SK-N-SH (cell line): Measurements from ENCODE around the gene KRTAP10-10. TPM values are rescaled to one million over a fixed set of nuclear protein-coding genes. Genes with fewer than 3 reads are reported as not detected.

ENCODE experiments used
- CTCF ChIA-PET: fragments of 300-600, 350-600 bp; formaldehyde crosslinking; extraction: SDS; loops from one replicate; lab custom pipeline; 2021; lab: Yijun Ruan, JAX
- POLR2A ChIA-PET: fragments of 350-600 bp; sonication (Branson Sonifier 250); formaldehyde crosslinking; extraction: SDS; loops from one replicate; lab custom pipeline; 2020; ENCODE audit warnings: antibody characterized with exemption, inconsistent platforms; lab: Yijun Ruan, JAX
- DNase-seq: peaks from one replicate; pipeline ENCODE4 v3.0.0; 2012
- H2AFZ ChIP-seq: fragments of 200-600 bp; sonication (generic); 2 replicates; pipeline ENCODE4 v1.8.1; 2016; ENCODE audit warnings: antibody characterized with exemption, mild to moderate bottlenecking, low read depth
- H3F3A ChIP-seq: fragments of 200-600 bp; sonication (generic); replicated peaks from 2 replicates; pipeline ENCODE3; 2016; ENCODE audit warnings: antibody characterized with exemption, mild to moderate bottlenecking; ENCODE audit not compliant: insufficient read depth
- H3K27ac ChIP-seq, 2 experiments: fragments of 200-500 bp in 1 of 2; fragments of 200-600 bp in 1 of 2; sonication (Bioruptor generic) in 1 of 2; sonication (generic), shearing (Covaris generic) in 1 of 2; 2 replicates each; pipeline versions ENCODE4 v1.5.1 to v1.6.1; 2014 to 2016; ENCODE audit warnings: low read depth in 2 of 2, inconsistent platforms in 1 of 2, low read length in 1 of 2, mild to moderate bottlenecking in 1 of 2, mixed read lengths in 1 of 2
- H3K27me3 ChIP-seq: fragments of 200-600 bp; sonication (generic), shearing (Covaris generic); 2 replicates; pipeline ENCODE4 v1.6.1; 2016; ENCODE audit warnings: mixed run types; ENCODE audit not compliant: insufficient read depth
- H3K36me3 ChIP-seq, 2 experiments: fragments of 200-500 bp in 1 of 2; fragments of 200-600 bp in 1 of 2; sonication (Bioruptor generic) in 1 of 2; sonication (generic) in 1 of 2; replicated peaks in 1 of 2; 2 replicates each; pipeline versions ENCODE3 to v1.5.1; 2014 to 2016; ENCODE audit warnings: low read length in 1 of 2, mild to moderate bottlenecking in 1 of 2; ENCODE audit not compliant: insufficient read depth in 2 of 2, control insufficient read depth in 1 of 2
- H3K4me1 ChIP-seq, 2 experiments: fragments of 200-500 bp in 1 of 2; fragments of 200-600 bp in 1 of 2; sonication (Bioruptor generic) in 1 of 2; sonication (generic), shearing (Covaris generic) in 1 of 2; 2 replicates each; pipeline versions ENCODE4 v1.5.1 to v1.6.1; 2014 to 2016; ENCODE audit warnings: low read depth in 1 of 2, low read length in 1 of 2, mixed run types in 1 of 2; ENCODE audit not compliant: insufficient read depth in 2 of 2, control insufficient read depth in 1 of 2
- H3K4me2 ChIP-seq: fragments of 200-600 bp; sonication (generic), shearing (Covaris generic); 2 replicates; pipeline ENCODE4 v1.6.1; 2017; ENCODE audit warnings: mixed run types
- H3K4me3 ChIP-seq, 2 experiments: fragments of 200-500 bp in 1 of 2; fragments of 200-600 bp in 1 of 2; sonication (Bioruptor generic) in 1 of 2; sonication (generic), shearing (Covaris generic) in 1 of 2; 2 replicates each; pipeline versions ENCODE4 v1.5.1 to v1.8.1; 2014 to 2016; ENCODE audit warnings: low read depth in 2 of 2, inconsistent platforms in 1 of 2, low read length in 1 of 2, mild to moderate bottlenecking in 1 of 2, mixed read lengths in 1 of 2, moderate library complexity in 1 of 2
- H3K79me2 ChIP-seq: fragments of 200-600 bp; sonication (generic); 2 replicates; pipeline ENCODE4 v1.8.1; 2017; ENCODE audit warnings: mild to moderate bottlenecking; ENCODE audit not compliant: insufficient read depth
- H3K9ac ChIP-seq: fragments of 200-600 bp; sonication (generic); 2 replicates; pipeline ENCODE4 v1.6.1; 2017; ENCODE audit warnings: mixed run types
- H3K9me2 ChIP-seq: fragments of 200-600 bp; sonication (generic); 2 replicates; pipeline ENCODE4 v1.6.1; 2017; ENCODE audit warnings: mixed run types
- H3K9me3 ChIP-seq: fragments of 200-600 bp; sonication (generic); 2 replicates; pipeline ENCODE4 v1.6.1; 2017; ENCODE audit warnings: mixed run types, mild to moderate bottlenecking, moderate library complexity
- H4K20me1 ChIP-seq: fragments of 200-600 bp; sonication (generic); 2 replicates; pipeline ENCODE4 v1.6.1; 2017; ENCODE audit warnings: mild to moderate bottlenecking, mixed run types; ENCODE audit not compliant: insufficient read depth
- CHD2 ChIP-seq: fragments of 150-350 bp; IDR thresholded peaks from 2 replicates; pipeline ENCODE4 v1.6.1; 2018; ENCODE audit warnings: low read length; ENCODE audit not compliant: partially characterized antibody
- EP300 ChIP-seq, 2 experiments: IDR thresholded peaks; 2 replicates each; pipeline versions ENCODE4 v1.4.0 to v1.6.1; 2012; ENCODE audit warnings: borderline replicate concordance in 1 of 2, low read depth in 1 of 2, low read length in 1 of 2
- EZH2phosphoT487 ChIP-seq: fragments of 200-600 bp; sonication (generic); IDR thresholded peaks from 2 replicates; pipeline ENCODE4 v1.6.1; 2017; ENCODE audit warnings: low read depth, mixed run types, mild to moderate bottlenecking, antibody characterized with exemption, moderate library complexity, borderline replicate concordance
- FOXM1 ChIP-seq: IDR thresholded peaks from 2 replicates; pipeline ENCODE4 v1.4.0; 2012; ENCODE audit warnings: low read depth, mild to moderate bottlenecking
- GATA2 ChIP-seq: sonication (generic); formaldehyde crosslinking; IDR thresholded peaks from 2 replicates; pipeline ENCODE4 v1.5.0; 2020; ENCODE audit warnings: mild to moderate bottlenecking, missing genetic modification reagents
- MEF2A ChIP-seq: IDR thresholded peaks from 2 replicates; pipeline ENCODE4 v1.4.0; 2012; ENCODE audit warnings: low read depth, borderline replicate concordance
- RFX5 ChIP-seq: IDR thresholded peaks from 2 replicates; pipeline ENCODE4 v1.6.1; 2012; ENCODE audit warnings: mild to moderate bottlenecking, improper control_type of control experiment, low read length
- SMC3 ChIP-seq: IDR thresholded peaks from 2 replicates; pipeline ENCODE4 v1.6.1; 2012; ENCODE audit warnings: low read depth, low read length, improper control_type of control experiment
- TAF1 ChIP-seq: IDR thresholded peaks from 2 replicates; pipeline ENCODE4 v1.6.1; 2012; ENCODE audit warnings: low read depth, mild to moderate bottlenecking, low read length, moderate library complexity, borderline replicate concordance
- WGBS: methylation state at CpG from one replicate; pipeline ENCODE4 v1.1.6; 2017; ENCODE audit warnings: low lambda C conversion rate; 5-methylcytosine and 5-hydroxymethylcytosine counted together
- polyA plus RNA-seq, 3 experiments: library from polyadenylated mRNA; depleted of rRNA; stranded (reverse); fragments of >200 nt; gene quantifications; 2 replicates each; pipeline ENCODE4 v1.2.3, GENCODE V29; 2012
- TF ChIP-seq, protein P1 (sequence below): IDR thresholded peaks from 2 replicates; pipeline ENCODE4 v1.4.0; 2012; ENCODE audit warnings: low read depth
- TF ChIP-seq, protein P2 (sequence below): fragments of 150-350 bp; IDR thresholded peaks from 2 replicates; pipeline ENCODE4 v1.6.1; 2016; ENCODE audit warnings: mild to moderate bottlenecking, low read depth, low read length
- TF ChIP-seq, protein P3 (sequence below): IDR thresholded peaks from 2 replicates; pipeline ENCODE4; 2012
- TF ChIP-seq, protein P4 (sequence below): IDR thresholded peaks from 2 replicates; pipeline ENCODE4 v1.4.0; 2012; ENCODE audit warnings: low read depth, borderline replicate concordance
- TF ChIP-seq, protein P5 (sequence below): fragments of 200-600 bp; sonication (generic); IDR thresholded peaks from 2 replicates; pipeline ENCODE4 v1.6.1; 2017; ENCODE audit warnings: antibody characterized with exemption, mild to moderate bottlenecking, moderate library complexity
- TF ChIP-seq, protein P6 (sequence below): IDR thresholded peaks from 2 replicates; pipeline ENCODE4 v1.6.1; 2012; ENCODE audit warnings: mild to moderate bottlenecking, low read depth, low read length, moderate library complexity

Gene KRTAP10-10
- polyA plus RNA-seq, 1 of the 3 experiments (the other 2 are of a cell fraction): not detected

DNA sequence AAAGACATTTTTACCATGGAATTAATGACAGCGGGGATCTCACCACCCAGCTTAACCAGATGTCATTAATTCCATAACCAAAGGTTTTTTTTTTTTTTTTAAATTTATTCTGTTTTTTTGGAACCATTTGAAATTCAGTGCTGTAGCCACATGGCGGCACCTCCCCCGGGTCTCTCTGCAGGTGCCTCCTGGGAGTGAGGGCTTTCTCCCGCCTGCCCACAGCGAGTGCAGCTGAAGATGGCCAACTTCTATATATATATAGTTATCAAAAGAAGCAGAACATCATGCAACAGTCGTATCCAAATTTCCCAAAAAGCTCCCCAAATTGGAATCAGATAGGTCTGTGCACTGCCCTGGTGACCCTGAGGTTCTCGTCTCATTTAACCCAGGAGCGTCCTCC, 21.7 kb upstream of the KRTAP10-10 start:
- Histone ChIP-seq H3K9ac (no peak overlapping the region), H3K27me3 (peaks cover 49% of the 10 kb centered on the region), H3K9me3 (peaks cover 8% of the 10 kb centered on the region; the same call in 1 of the 2 replicates), H2AFZ (no peak overlapping the region), H3K9me2 (no peaks in the 10 kb centered on the region), H3F3A (no peaks in the 10 kb centered on the region), H3K4me2 (no peak overlapping the region), H3K4me1 (no peaks in the 10 kb centered on the region), H3K4me3 (no peak overlapping the region), H4K20me1 (no peaks in the 10 kb centered on the region), H3K36me3 (no peaks in the 10 kb centered on the region), H3K27ac (no peak overlapping the region), H3K79me2 (no peaks in the 10 kb centered on the region)
- DNase-seq: no peak
- WGBS: 26% methylated on average over 8 of the region's 8 CpGs
- POLR2A ChIA-PET: interaction anchor here (0.6 kb wide), 1 partner anchor 258 kb away, joined by 4 read pairs; the partner anchor contains the start of gene PTTG1IP
- CTCF ChIA-PET: interaction anchor here (0.6 kb wide), 1 partner anchor 178 kb away, joined by 3 read pairs; no protein-coding TSS in a partner anchor
- TF ChIP-seq MEF2A: no peak
- TF ChIP-seq EZH2phosphoT487: no peak
- TF ChIP-seq, protein P1, sequence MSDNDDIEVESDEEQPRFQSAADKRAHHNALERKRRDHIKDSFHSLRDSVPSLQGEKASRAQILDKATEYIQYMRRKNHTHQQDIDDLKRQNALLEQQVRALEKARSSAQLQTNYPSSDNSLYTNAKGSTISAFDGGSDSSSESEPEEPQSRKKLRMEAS: no peak
- TF ChIP-seq CHD2: no peak
- TF ChIP-seq SMC3: no peak
- TF ChIP-seq GATA2: no peak
- no peak for TF ChIP-seq RFX5
- TF ChIP-seq, protein P2, sequence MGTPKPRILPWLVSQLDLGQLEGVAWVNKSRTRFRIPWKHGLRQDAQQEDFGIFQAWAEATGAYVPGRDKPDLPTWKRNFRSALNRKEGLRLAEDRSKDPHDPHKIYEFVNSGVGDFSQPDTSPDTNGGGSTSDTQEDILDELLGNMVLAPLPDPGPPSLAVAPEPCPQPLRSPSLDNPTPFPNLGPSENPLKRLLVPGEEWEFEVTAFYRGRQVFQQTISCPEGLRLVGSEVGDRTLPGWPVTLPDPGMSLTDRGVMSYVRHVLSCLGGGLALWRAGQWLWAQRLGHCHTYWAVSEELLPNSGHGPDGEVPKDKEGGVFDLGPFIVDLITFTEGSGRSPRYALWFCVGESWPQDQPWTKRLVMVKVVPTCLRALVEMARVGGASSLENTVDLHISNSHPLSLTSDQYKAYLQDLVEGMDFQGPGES: no peak
- TF ChIP-seq, protein P3, sequence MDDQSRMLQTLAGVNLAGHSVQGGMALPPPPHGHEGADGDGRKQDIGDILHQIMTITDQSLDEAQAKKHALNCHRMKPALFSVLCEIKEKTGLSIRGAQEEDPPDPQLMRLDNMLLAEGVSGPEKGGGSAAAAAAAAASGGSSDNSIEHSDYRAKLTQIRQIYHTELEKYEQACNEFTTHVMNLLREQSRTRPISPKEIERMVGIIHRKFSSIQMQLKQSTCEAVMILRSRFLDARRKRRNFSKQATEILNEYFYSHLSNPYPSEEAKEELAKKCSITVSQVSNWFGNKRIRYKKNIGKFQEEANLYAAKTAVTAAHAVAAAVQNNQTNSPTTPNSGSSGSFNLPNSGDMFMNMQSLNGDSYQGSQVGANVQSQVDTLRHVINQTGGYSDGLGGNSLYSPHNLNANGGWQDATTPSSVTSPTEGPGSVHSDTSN: no peak
- TF ChIP-seq, protein P4, sequence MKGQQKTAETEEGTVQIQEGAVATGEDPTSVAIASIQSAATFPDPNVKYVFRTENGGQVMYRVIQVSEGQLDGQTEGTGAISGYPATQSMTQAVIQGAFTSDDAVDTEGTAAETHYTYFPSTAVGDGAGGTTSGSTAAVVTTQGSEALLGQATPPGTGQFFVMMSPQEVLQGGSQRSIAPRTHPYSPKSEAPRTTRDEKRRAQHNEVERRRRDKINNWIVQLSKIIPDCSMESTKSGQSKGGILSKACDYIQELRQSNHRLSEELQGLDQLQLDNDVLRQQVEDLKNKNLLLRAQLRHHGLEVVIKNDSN: no peak
- TF ChIP-seq TAF1: no peak

DNA sequence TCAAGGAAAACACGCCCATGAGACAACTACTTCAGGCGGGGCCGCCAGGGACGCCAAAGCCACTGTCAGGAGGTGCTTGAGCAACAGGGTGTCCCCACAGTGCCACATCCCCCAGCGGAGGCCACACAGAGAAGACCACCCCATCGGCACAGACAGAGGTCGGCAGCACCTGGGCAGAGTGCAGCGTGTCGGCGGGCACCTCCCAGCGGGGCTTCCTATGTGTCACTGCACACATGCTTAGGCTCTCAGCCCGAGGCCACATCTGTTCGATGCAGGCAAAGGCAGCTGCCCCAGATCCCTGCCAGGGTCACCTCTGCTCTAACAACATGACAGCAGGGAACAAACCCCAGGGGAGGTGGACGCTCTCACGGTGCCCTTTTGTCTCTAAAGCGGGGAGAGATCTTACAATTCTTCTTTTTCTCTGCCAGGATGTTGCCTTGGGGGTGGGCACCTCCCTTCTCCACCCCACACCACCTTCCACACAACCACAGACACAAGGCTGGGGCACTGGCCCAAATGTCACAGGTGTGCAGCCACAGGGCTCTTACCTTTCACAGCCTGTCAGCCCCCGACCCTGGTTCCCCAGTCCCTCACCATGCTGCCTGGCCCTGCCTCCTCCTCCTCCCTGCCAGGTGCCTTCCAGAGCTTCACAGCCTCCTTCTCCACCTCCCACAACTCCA, 21.1 kb upstream of the KRTAP10-10 start:
- H3K36me3 ChIP-seq: no peaks in the 10 kb centered on the region
- no peak for DNase-seq
- TF ChIP-seq EP300 (IDR thresholded peaks at IDR 0.05; ENCODE audit: borderline replicate concordance in 1 of 2, low read depth in 1 of 2, low read length in 1 of 2) (no peak), FOXM1 (no peak), EZH2phosphoT487 (no peak)
- TF ChIP-seq, protein P4: no peak
- TF ChIP-seq, protein P5, sequence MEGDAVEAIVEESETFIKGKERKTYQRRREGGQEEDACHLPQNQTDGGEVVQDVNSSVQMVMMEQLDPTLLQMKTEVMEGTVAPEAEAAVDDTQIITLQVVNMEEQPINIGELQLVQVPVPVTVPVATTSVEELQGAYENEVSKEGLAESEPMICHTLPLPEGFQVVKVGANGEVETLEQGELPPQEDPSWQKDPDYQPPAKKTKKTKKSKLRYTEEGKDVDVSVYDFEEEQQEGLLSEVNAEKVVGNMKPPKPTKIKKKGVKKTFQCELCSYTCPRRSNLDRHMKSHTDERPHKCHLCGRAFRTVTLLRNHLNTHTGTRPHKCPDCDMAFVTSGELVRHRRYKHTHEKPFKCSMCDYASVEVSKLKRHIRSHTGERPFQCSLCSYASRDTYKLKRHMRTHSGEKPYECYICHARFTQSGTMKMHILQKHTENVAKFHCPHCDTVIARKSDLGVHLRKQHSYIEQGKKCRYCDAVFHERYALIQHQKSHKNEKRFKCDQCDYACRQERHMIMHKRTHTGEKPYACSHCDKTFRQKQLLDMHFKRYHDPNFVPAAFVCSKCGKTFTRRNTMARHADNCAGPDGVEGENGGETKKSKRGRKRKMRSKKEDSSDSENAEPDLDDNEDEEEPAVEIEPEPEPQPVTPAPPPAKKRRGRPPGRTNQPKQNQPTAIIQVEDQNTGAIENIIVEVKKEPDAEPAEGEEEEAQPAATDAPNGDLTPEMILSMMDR: no peak
- TF ChIP-seq, protein P6, sequence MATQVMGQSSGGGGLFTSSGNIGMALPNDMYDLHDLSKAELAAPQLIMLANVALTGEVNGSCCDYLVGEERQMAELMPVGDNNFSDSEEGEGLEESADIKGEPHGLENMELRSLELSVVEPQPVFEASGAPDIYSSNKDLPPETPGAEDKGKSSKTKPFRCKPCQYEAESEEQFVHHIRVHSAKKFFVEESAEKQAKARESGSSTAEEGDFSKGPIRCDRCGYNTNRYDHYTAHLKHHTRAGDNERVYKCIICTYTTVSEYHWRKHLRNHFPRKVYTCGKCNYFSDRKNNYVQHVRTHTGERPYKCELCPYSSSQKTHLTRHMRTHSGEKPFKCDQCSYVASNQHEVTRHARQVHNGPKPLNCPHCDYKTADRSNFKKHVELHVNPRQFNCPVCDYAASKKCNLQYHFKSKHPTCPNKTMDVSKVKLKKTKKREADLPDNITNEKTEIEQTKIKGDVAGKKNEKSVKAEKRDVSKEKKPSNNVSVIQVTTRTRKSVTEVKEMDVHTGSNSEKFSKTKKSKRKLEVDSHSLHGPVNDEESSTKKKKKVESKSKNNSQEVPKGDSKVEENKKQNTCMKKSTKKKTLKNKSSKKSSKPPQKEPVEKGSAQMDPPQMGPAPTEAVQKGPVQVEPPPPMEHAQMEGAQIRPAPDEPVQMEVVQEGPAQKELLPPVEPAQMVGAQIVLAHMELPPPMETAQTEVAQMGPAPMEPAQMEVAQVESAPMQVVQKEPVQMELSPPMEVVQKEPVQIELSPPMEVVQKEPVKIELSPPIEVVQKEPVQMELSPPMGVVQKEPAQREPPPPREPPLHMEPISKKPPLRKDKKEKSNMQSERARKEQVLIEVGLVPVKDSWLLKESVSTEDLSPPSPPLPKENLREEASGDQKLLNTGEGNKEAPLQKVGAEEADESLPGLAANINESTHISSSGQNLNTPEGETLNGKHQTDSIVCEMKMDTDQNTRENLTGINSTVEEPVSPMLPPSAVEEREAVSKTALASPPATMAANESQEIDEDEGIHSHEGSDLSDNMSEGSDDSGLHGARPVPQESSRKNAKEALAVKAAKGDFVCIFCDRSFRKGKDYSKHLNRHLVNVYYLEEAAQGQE: no peak

More for the DNA sequence above, 21.1 kb upstream of the KRTAP10-10 start:
- POLR2A ChIA-PET: no interaction called here
- Histone ChIP-seq H4K20me1 (no peaks in the 10 kb centered on the region), H3K9me3 (peaks cover 8% of the 10 kb centered on the region; the same call in 1 of the 2 replicates), H3F3A (no peaks in the 10 kb centered on the region), H3K27ac (no peak overlapping the region), H3K9me2 (no peaks in the 10 kb centered on the region), H2AFZ (no peak overlapping the region), H3K4me3 (no peak overlapping the region), H3K27me3 (peaks cover 49% of the 10 kb centered on the region), H3K4me2 (no peak overlapping the region), H3K4me1 (no peaks in the 10 kb centered on the region), H3K9ac (no peak overlapping the region), H3K79me2 (no peaks in the 10 kb centered on the region)
- 5% methylated on average over 7 of the region's 17 CpGs for WGBS
- CTCF ChIA-PET: interaction anchor here (0.6 kb wide), 1 partner anchor 177 kb away, joined by 3 read pairs; no protein-coding TSS in a partner anchor
